Gastrocnemius medialis (tissue), 4 donors: Measurements from ENCODE around the gene PURA. TPM values are rescaled to one million over a fixed set of nuclear protein-coding genes. Genes with fewer than 3 reads are reported as not detected.

Source experiments
- ATAC-seq, 2 donors: fragments of 150-250 bp; one replicate each; pipeline ENCODE4 v1.9.1; 2016
- DNase-seq, 2 donors: peaks; one replicate each; pipeline ENCODE4 v3.0.0-alpha.2; 2019
- H3K27ac ChIP-seq, 4 donors: fragments of 200-600 bp; sonication (generic); 1 replicate in 1 of 4; 2 replicates in 3 of 4; pipeline ENCODE4 v1.5.1; 2016 to 2018; ENCODE audit warnings: mild to moderate bottlenecking in 2 of 4, moderate library complexity in 1 of 4
- H3K27me3 ChIP-seq, 3 donors: fragments of 200-600 bp; sonication (generic) in 2 of 3; 1 replicate in 1 of 3; 2 replicates in 2 of 3; pipeline versions ENCODE4 v1.5.1 to v1.6.0; 2016 to 2019; ENCODE audit warnings: mild to moderate bottlenecking in 1 of 3, moderate library complexity in 1 of 3
- H3K36me3 ChIP-seq, 2 donors: fragments of 200-600 bp; sonication (generic) in 1 of 2; one replicate each; pipeline ENCODE4 v1.5.1; 2017 to 2018
- H3K4me1 ChIP-seq, 2 donors: fragments of 200-600 bp; sonication (generic) in 1 of 2; one replicate each; pipeline ENCODE4 v1.5.1; 2016 to 2017; ENCODE audit warnings: mild to moderate bottlenecking in 2 of 2
- H3K4me3 ChIP-seq, 4 donors: fragments of 200-600 bp; sonication (generic) in 3 of 4; 1 replicate in 1 of 4; 2 replicates in 3 of 4; pipeline ENCODE4 v1.5.1; 2016 to 2019; ENCODE audit warnings: mild to moderate bottlenecking in 2 of 4
- H3K9me3 ChIP-seq, 3 donors: fragments of 200-600 bp; sonication (generic) in 2 of 3; 1 replicate in 1 of 3; 2 replicates in 2 of 3; pipeline ENCODE4 v1.5.1; 2016 to 2019
- POLR2A ChIP-seq, 2 donors: fragments of 450-650 bp; IDR thresholded peaks; one replicate each; pipeline ENCODE4 v1.6.1; 2017; ENCODE audit warnings: antibody characterized with exemption in 2 of 2, mild to moderate bottlenecking in 2 of 2, moderate library complexity in 2 of 2
- in situ Hi-C, 4 donors: fragments of 200-750 bp; cut with MboI; loops; one replicate each; pipeline versions ENCODE4 v1.15.0 to v1.8.0; 2017; ENCODE audit warnings: low sequenced_read_pairs in 4 of 4
- intact Hi-C: fragments of 100-400 bp; cut with DNase I; formaldehyde crosslinking; loops from one replicate; pipeline ENCODE4 v1.15.1; 2023; ENCODE audit warnings: low total_unique reads
- total RNA-seq, 4 donors: library from RNA; depleted of rRNA; stranded (reverse); fragments of >200 nt; gene quantifications; one replicate each; pipeline versions ENCODE4 v1.1.0 to v1.2.3, GENCODE V29; 2016
- TF ChIP-seq, protein P1 (sequence below), 5 experiments: fragments of 450-650 bp in 3 of 5; fragments of 200-600 bp in 2 of 5; sonication (generic) in 2 of 5; IDR thresholded peaks in 4 of 5; conservative IDR thresholded peaks in 1 of 5; 1 replicate in 4 of 5; 2 replicates in 1 of 5; pipeline ENCODE4 v1.5.1; 2016 to 2019; ENCODE audit warnings: antibody characterized with exemption in 5 of 5, mild to moderate bottlenecking in 3 of 5, moderate library complexity in 3 of 5

PURA gene
- total RNA-seq, 4 donors from 2014 or later: 13.6 to 20.6 (median 16.5) TPM

DNA sequence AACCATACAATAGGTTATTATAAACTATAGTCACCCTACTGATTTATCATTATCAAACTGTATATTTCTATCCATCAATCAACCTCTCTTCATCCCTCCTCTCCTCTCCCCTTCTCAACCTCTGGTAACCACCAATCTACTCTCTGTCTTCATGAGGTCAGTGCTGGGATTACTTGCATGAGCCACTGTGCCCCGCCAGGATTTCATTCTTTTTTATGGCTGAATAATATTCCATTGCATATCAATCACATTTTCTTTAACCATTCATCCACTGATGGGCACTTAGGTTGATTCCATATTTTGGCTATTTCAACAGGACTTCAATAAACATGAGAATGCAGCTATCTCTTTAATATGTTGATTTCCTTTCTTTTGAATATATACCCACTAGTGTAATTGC is 10.8 kb upstream of the PURA start:
- in situ Hi-C loops: no loop called here
- no peak for ATAC-seq

GRCh38 chr5:140104100-140104499 is 9.8 kb upstream of the PURA start:
- Histone ChIP-seq H3K27ac (no peak overlapping the region), H3K9me3 (no peaks in the 10 kb centered on the region), H3K4me3 (no peak overlapping the region), H3K36me3 (no peaks in the 10 kb centered on the region), H3K4me1 (peaks cover 15 to 24% of the 10 kb centered on the region in 2 donors), H3K27me3 (no peaks in the 10 kb centered on the region)
- ATAC-seq: no peak
- no peak for DNase-seq
- intact Hi-C loops: no loop called here
- in situ Hi-C loops: no loop called here
- no peak for TF ChIP-seq POLR2A (IDR thresholded peaks at IDR 0.05)
- TF ChIP-seq, protein P1, sequence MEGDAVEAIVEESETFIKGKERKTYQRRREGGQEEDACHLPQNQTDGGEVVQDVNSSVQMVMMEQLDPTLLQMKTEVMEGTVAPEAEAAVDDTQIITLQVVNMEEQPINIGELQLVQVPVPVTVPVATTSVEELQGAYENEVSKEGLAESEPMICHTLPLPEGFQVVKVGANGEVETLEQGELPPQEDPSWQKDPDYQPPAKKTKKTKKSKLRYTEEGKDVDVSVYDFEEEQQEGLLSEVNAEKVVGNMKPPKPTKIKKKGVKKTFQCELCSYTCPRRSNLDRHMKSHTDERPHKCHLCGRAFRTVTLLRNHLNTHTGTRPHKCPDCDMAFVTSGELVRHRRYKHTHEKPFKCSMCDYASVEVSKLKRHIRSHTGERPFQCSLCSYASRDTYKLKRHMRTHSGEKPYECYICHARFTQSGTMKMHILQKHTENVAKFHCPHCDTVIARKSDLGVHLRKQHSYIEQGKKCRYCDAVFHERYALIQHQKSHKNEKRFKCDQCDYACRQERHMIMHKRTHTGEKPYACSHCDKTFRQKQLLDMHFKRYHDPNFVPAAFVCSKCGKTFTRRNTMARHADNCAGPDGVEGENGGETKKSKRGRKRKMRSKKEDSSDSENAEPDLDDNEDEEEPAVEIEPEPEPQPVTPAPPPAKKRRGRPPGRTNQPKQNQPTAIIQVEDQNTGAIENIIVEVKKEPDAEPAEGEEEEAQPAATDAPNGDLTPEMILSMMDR (IDR thresholded peaks at IDR 0.05 in 4 of 5, conservative IDR thresholded peaks at IDR 0.05 in 1 of 5): no peak

More for the DNA sequence above, 10.8 kb upstream of the PURA start:
- H3K27ac ChIP-seq: no peak overlapping the region
- H3K4me1 ChIP-seq: peaks cover 8 to 14% of the 10 kb centered on the region in 2 donors
- no peaks in the 10 kb centered on the region for H3K9me3 ChIP-seq
- no peak overlapping the region for H3K4me3 ChIP-seq
- no peaks in the 10 kb centered on the region for H3K27me3 ChIP-seq
- no peaks in the 10 kb centered on the region for H3K36me3 ChIP-seq
- no peak for TF ChIP-seq POLR2A (IDR thresholded peaks at IDR 0.05)
- TF ChIP-seq, protein P1 (IDR thresholded peaks at IDR 0.05 in 4 of 5, conservative IDR thresholded peaks at IDR 0.05 in 1 of 5): no peak
- intact Hi-C loops: no loop called here
- DNase-seq: no peak

- in situ Hi-C loops (no loop called here), intact Hi-C loops (loop anchor here (2.0 kb wide), 1 partner anchor 63 kb away; the partner anchor contains the start of gene NRG2)
- H3K27me3 ChIP-seq: no peaks in the 10 kb centered on the region
- H3K4me1 ChIP-seq: peaks cover 24 to 35% of the 10 kb centered on the region in 2 donors
- no peak for DNase-seq
- no peak for ATAC-seq
- H3K27ac ChIP-seq: peak overlapping the region; percentile 98 to 100 (median 98)
- no peak overlapping the region for H3K4me3 ChIP-seq
- H3K9me3 ChIP-seq: no peaks in the 10 kb centered on the region
- TF ChIP-seq POLR2A (IDR thresholded peaks at IDR 0.05): no peak
- TF ChIP-seq, protein P1 (IDR thresholded peaks at IDR 0.05 in 4 of 5, conservative IDR thresholded peaks at IDR 0.05 in 1 of 5): no peak
- no peaks in the 10 kb centered on the region for H3K36me3 ChIP-seq
These were observed 7.8 kb upstream of the PURA start for GRCh38 chr5:140106101-140106500.

GRCh38 chr5:140106805-140107311 is 7.1 kb upstream of the PURA start:
- Histone ChIP-seq H3K27ac (peak overlapping the region; percentile 98 to 100 (median 98)), H3K36me3 (no peaks in the 10 kb centered on the region), H3K4me3 (peak overlapping the region; percentile 80 to 89 (median 84)), H3K27me3 (no peaks in the 10 kb centered on the region), H3K4me1 (peaks cover 28 to 35% of the 10 kb centered on the region in 2 donors), H3K9me3 (no peaks in the 10 kb centered on the region)
- in situ Hi-C loops (no loop called here), intact Hi-C loops (loop anchor here (2.0 kb wide), 1 partner anchor 64 kb away; the partner anchor contains the start of gene NRG2)
- TF ChIP-seq POLR2A (IDR thresholded peaks at IDR 0.05): no peak
- TF ChIP-seq, protein P1 (IDR thresholded peaks at IDR 0.05 in 4 of 5, conservative IDR thresholded peaks at IDR 0.05 in 1 of 5): no peak
- DNase-seq (no peak), ATAC-seq (peak in 1 of 2 donors; percentile 0)
